ENCODE data around the gene TNRC18. TPM values are rescaled to one million over a fixed set of nuclear protein-coding genes. Genes with fewer than 3 reads are reported as not detected.

The TNRC18 gene
- total RNA-seq, 1 donor from 2014 or later = 43.3 TPM

- Mint-ChIP-seq H3K9me3 (no peaks in the 10 kb centered on the region), H3K36me3 (ENCODE audit: low read depth) (no peaks in the 10 kb centered on the region)
Measured at GRCh38 chr7:5456409-5456808, 32.8 kb upstream of the TNRC18 start.

GRCh38 chr7:5455581-5456219 is 32.1 kb upstream of the TNRC18 start:
- Mint-ChIP-seq H3K27me3 (peaks cover 2% of the 10 kb centered on the region), H3K4me1 (no peaks in the 10 kb centered on the region), H3K4me3 (no peak overlapping the region), H3K9me3 (no peaks in the 10 kb centered on the region), H3K36me3 (ENCODE audit: low read depth) (no peaks in the 10 kb centered on the region), H3K27ac (no peak overlapping the region)
- DNase-seq = no peak
- intact Hi-C loops (cut with micrococcal nuclease) = no loop called here

More at GRCh38 chr7:5456409-5456808, 32.8 kb upstream of the TNRC18 start:
- no peaks in the 10 kb centered on the region for H3K4me1 Mint-ChIP-seq
- no peak overlapping the region for H3K27ac Mint-ChIP-seq
- peaks cover 2% of the 10 kb centered on the region for H3K27me3 Mint-ChIP-seq
- intact Hi-C loops (cut with micrococcal nuclease) = no loop called here
- no peak overlapping the region for H3K4me3 Mint-ChIP-seq
- no peak for DNase-seq

- Mint-ChIP-seq H3K4me1 (no peaks in the 10 kb centered on the region), H3K27me3 (peaks cover 2% of the 10 kb centered on the region), H3K36me3 (ENCODE audit: low read depth) (no peaks in the 10 kb centered on the region), H3K27ac (no peak overlapping the region), H3K9me3 (no peaks in the 10 kb centered on the region), H3K4me3 (no peak overlapping the region)
- intact Hi-C loops (cut with micrococcal nuclease) = no loop called here
- no peak for DNase-seq
Measured at GRCh38 chr7:5455175-5455574, 31.5 kb upstream of the TNRC18 start.

DNA sequence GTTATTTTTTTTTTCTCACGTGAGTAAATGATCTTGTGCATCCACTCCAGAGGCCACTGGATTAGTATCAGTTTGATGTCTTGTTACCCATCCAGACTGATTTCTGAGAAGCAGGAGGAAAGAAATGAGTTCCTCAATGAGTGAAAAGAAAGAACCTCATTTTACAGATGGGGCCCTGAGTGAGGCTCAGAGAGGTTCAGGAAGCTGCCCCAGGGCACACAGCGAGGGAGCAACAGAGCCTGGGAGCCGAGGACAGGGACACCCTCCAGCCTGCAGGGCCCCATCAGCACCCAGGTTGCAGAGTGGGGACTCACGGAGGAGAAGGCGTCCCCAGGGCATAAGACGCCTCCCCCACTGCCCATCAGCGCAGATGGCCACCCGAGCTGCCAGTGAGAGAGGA is 30.9 kb upstream of the TNRC18 start:
- no peaks in the 10 kb centered on the region for H3K9me3 Mint-ChIP-seq
- peaks cover 2% of the 10 kb centered on the region for H3K27me3 Mint-ChIP-seq
- H3K36me3 Mint-ChIP-seq (ENCODE audit: low read depth) = no peaks in the 10 kb centered on the region
- H3K4me1 Mint-ChIP-seq = no peaks in the 10 kb centered on the region
- DNase-seq = no peak
- no peak overlapping the region for H3K4me3 Mint-ChIP-seq
- no peak overlapping the region for H3K27ac Mint-ChIP-seq
- intact Hi-C loops (cut with micrococcal nuclease) = no loop called here

DNA sequence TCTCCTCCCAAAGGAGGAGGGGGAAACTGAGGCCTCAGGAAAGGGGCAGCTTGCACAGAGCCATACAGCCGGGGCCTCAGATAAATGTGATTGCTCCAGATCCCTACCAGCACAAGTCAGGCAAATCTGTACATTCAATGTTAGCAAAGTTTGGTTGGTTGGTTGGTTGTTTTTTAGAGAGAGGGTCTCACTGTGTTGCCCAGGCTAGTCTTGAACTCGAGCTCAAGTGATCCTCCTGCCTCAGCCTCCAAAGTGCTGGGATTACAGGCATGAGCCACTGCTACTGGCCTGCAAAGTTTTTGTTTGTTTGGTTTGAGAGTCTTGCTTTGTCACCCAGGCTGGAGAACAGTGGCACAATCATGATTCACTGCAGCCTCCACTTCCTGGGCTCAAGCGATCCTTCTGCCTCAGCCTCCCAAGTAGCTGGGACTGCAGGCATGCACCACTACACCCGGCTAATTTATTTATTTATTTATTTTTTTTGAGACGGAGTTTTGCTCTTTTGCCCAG is 30.0 kb upstream of the TNRC18 start:
- Mint-ChIP-seq H3K27ac (no peak overlapping the region), H3K27me3 (peaks cover 2% of the 10 kb centered on the region), H3K9me3 (no peaks in the 10 kb centered on the region), H3K4me1 (no peaks in the 10 kb centered on the region), H3K36me3 (ENCODE audit: low read depth) (no peaks in the 10 kb centered on the region), H3K4me3 (no peak overlapping the region)
- DNase-seq = no peak
- intact Hi-C loops (cut with micrococcal nuclease) = no loop called here

DNA sequence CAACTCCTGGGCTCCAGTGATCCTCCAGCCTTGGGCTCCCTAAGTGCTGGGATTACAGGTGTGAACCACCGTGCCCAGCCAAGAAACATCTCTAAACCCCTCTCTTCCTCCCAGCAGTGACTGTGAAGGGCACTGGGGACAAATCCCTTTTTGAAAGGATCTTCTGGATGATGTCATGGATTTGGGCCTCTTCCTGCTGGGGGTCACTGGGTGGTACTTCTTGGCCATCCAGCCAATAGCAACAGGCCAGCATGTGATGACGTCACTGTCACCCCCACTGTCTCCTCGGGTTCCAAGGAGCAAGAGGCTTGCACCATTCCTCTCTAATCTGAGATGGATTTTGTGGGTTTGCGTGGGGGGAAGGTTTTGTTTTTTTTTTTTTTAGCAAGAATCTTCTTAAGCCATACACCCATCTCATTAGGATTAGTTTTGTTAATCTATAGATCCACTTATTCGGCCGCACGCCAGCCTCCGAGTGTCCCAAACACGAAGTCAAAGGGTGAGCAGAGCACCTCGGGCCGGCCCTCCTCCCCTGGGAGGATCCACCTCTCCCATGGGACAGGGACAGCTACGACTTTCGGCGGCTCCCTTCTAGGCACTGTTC is 29.4 kb upstream of the TNRC18 start:
- H3K4me3 Mint-ChIP-seq = no peak overlapping the region
- H3K27me3 Mint-ChIP-seq = peaks cover 2% of the 10 kb centered on the region
- no peaks in the 10 kb centered on the region for H3K36me3 Mint-ChIP-seq (ENCODE audit: low read depth)
- no peaks in the 10 kb centered on the region for H3K9me3 Mint-ChIP-seq
- intact Hi-C loops (cut with micrococcal nuclease) = no loop called here
- H3K4me1 Mint-ChIP-seq = no peaks in the 10 kb centered on the region
- H3K27ac Mint-ChIP-seq = no peak overlapping the region
- DNase-seq = no peak

- Mint-ChIP-seq H3K4me3 (no peak overlapping the region), H3K9me3 (no peaks in the 10 kb centered on the region), H3K36me3 (ENCODE audit: low read depth) (no peaks in the 10 kb centered on the region), H3K27me3 (peaks cover 2% of the 10 kb centered on the region), H3K27ac (no peak overlapping the region), H3K4me1 (no peaks in the 10 kb centered on the region)
- intact Hi-C loops (cut with micrococcal nuclease) = no loop called here
- no peak for DNase-seq
Measured at GRCh38 chr7:5452470-5452899, 28.9 kb upstream of the TNRC18 start.

DNA sequence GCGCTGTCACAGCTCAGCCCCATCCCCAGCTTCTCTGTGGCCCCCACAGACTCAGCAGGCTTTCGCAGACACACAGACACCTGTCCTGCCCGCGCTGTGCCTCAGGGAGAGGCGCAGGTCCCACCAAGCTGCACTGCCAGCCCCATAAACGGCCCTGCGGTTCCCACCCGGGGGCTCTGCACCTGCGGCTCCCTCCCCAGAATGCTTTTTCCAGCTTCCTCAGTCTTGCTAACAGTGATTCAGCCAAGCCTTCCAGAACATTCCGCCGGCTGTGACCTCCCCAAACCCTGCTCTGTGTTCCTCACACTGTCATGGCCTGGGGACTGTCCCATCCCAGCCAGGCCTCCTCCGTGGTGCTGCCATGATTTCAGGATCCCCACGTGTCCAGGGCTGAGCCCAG is 27.8 kb upstream of the TNRC18 start:
- no peak for DNase-seq
- intact Hi-C loops (cut with micrococcal nuclease) = no loop called here
- no peaks in the 10 kb centered on the region for H3K36me3 Mint-ChIP-seq (ENCODE audit: low read depth)
- no peak overlapping the region for H3K27ac Mint-ChIP-seq
- H3K4me1 Mint-ChIP-seq = no peaks in the 10 kb centered on the region
- peaks cover 2% of the 10 kb centered on the region for H3K27me3 Mint-ChIP-seq
- no peaks in the 10 kb centered on the region for H3K9me3 Mint-ChIP-seq
- H3K4me3 Mint-ChIP-seq = no peak overlapping the region

- Mint-ChIP-seq H3K4me1 (no peaks in the 10 kb centered on the region), H3K27me3 (peaks cover 2% of the 10 kb centered on the region), H3K36me3 (ENCODE audit: low read depth) (no peaks in the 10 kb centered on the region), H3K9me3 (no peaks in the 10 kb centered on the region), H3K4me3 (no peak overlapping the region), H3K27ac (no peak overlapping the region)
- DNase-seq = peak; percentile 75
- intact Hi-C loops (cut with micrococcal nuclease) = no loop called here
Measured at GRCh38 chr7:5450549-5451327, 27.1 kb upstream of the TNRC18 start.

DNA sequence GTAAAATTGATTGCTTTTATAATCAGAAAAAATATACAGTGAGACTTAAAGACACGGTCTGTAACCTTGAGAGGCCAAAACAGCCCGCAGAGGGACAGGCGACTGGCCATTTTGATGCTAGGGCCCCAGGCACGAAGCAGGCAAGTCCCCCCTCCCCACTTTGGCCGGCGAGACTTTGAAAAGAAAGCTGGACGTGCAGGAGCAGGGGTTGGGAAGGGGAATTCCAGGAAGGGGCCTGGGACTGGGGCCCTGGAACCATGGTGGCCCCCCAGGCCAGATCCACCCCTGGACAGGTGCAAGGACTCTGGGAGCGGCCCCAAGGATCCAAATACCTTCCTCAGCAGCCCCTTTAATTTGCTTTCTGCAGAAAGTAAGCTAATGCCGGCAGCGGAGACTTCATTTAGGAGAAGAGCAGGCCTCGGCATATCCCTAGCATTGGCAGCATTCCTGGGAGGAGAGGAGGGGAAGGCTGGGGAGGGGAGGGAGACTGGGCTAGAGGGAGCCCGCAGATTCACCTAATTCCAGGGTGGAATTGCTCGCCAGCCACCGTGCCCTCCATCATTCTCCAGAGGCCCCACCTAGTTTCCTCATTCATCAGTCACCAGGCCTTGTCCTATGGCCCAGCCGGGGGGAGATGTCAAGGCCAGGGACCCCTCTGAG is 24.9 kb upstream of the TNRC18 start:
- Mint-ChIP-seq H3K27ac (no peak overlapping the region), H3K27me3 (no peaks in the 10 kb centered on the region), H3K36me3 (ENCODE audit: low read depth) (no peaks in the 10 kb centered on the region), H3K4me1 (no peaks in the 10 kb centered on the region), H3K4me3 (no peak overlapping the region), H3K9me3 (no peaks in the 10 kb centered on the region)
- intact Hi-C loops (cut with micrococcal nuclease) = no loop called here
- no peak for DNase-seq

- Mint-ChIP-seq H3K27me3 (no peaks in the 10 kb centered on the region), H3K4me3 (no peak overlapping the region), H3K27ac (no peak overlapping the region), H3K36me3 (ENCODE audit: low read depth) (no peaks in the 10 kb centered on the region), H3K9me3 (no peaks in the 10 kb centered on the region), H3K4me1 (no peaks in the 10 kb centered on the region)
- intact Hi-C loops (cut with micrococcal nuclease) = no loop called here
- no peak for DNase-seq
Measured at GRCh38 chr7:5445981-5446594, 22.5 kb upstream of the TNRC18 start.

- Mint-ChIP-seq H3K4me1 (no peaks in the 10 kb centered on the region), H3K27me3 (no peaks in the 10 kb centered on the region), H3K36me3 (ENCODE audit: low read depth) (no peaks in the 10 kb centered on the region), H3K27ac (no peak overlapping the region), H3K4me3 (no peak overlapping the region), H3K9me3 (no peaks in the 10 kb centered on the region)
- DNase-seq = no peak
- intact Hi-C loops (cut with micrococcal nuclease) = no loop called here
Measured at GRCh38 chr7:5443678-5444077, 20.0 kb upstream of the TNRC18 start.

DNA sequence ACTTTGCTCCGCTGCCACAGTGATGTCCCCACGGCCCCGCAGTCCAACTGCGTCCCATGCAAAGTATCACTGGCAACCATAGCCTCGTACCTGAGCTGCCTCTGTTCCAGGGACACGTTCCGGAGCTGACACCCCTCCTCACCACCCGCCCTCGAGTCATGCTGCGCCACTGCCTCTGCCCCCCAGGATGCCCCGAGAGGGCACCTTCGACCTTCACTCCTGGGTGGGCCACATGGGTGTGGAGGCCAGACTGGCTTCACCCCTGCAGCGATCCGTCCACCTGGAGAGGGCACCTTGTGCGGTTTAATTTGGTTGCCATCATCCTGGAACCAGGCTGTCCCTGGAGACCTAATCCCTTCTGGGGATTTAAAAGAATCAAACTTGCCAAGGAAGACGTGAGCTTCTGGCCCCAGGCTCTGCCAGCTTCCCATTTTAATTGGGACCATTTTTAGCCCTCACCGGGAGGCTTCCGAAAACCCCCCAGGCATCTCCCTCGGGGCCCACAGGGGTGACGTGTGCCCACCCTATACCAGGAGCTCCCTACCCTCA is 19.2 kb upstream of the TNRC18 start:
- H3K9me3 Mint-ChIP-seq = no peaks in the 10 kb centered on the region
- no peaks in the 10 kb centered on the region for H3K36me3 Mint-ChIP-seq (ENCODE audit: low read depth)
- no peak for DNase-seq
- no peaks in the 10 kb centered on the region for H3K27me3 Mint-ChIP-seq
- intact Hi-C loops (cut with micrococcal nuclease) = no loop called here
- H3K4me1 Mint-ChIP-seq = no peaks in the 10 kb centered on the region
- no peak overlapping the region for H3K27ac Mint-ChIP-seq
- H3K4me3 Mint-ChIP-seq = no peak overlapping the region
